ENCODE results near the gene ARHGEF28. TPM values are rescaled to one million over a fixed set of nuclear protein-coding genes. Genes with fewer than 3 reads are reported as not detected.

The ARHGEF28 gene
- total and polyA plus RNA-seq, 2 of the 13 experiments (the other 11 are each of a cell fraction or from before 2014, with no cell fraction given), result 17.4 to 34.1 TPM

GRCh38 chr5:73726071-73726470 lies 100.1 kb downstream of the ARHGEF28 start (continued):
- no peak for TF ChIP-seq ZNF788 (CRISPR knock-in tag; IDR thresholded peaks at IDR 0.05; ENCODE audit: borderline replicate concordance)
- no peak for TF ChIP-seq XBP1 (CRISPR knock-in tag; IDR thresholded peaks at IDR 0.05)
- TF ChIP-seq KLF16 (CRISPR knock-in tag; IDR thresholded peaks at IDR 0.05), result no peak
- no peak for TF ChIP-seq NR2F2 (IDR thresholded peaks at IDR 0.05; ENCODE audit: borderline replicate concordance, low read depth)

GRCh38 chr5:73726606-73727231 lies 100.7 kb downstream of the ARHGEF28 start:
- FAIRE-seq (no peak), DNase-seq (ENCODE audit: low spot score) (no peak), ATAC-seq (no peak)
- H2AFZ ChIP-seq (ENCODE audit: low read length), result no peak overlapping the region
- peaks cover 64% of the 10 kb centered on the region for H3K4me1 ChIP-seq (ENCODE audit: insufficient read depth, low read length)
- H3K79me2 ChIP-seq (ENCODE audit: insufficient read depth, low read length), result peaks cover 3% of the 10 kb centered on the region
- 89% methylated on average over 5 of the region's 5 CpGs for WGBS (ENCODE audit: low lambda C conversion rate)
- in situ Hi-C loops (cut with HindIII; ENCODE audit: extremely low pct_ligation_motif_present, low pct_unique_long_range_greater_than_20kb) (no loop called here), intact Hi-C loops (cut with micrococcal nuclease; ENCODE audit: unreplicated experiment) (loop anchor here (5.0 kb wide), 2 partner anchors 36 to 66 kb away; no protein-coding TSS in a partner anchor)
- ChIA-PET CTCF (ENCODE audit: low intra/inter-chr PET ratio, low total read pairs) (no interaction called here), POLR2A (no interaction called here)
- H3K27ac ChIP-seq (ENCODE audit: extremely low read length, insufficient read depth, low read length), result no peak overlapping the region
- no peak overlapping the region for H3K4me3 ChIP-seq (replicated peaks in 1 of 3; ENCODE audit: insufficient read depth in 1 of 3, low read depth in 2 of 3, low read length in 3 of 3)
- H3K9me3 ChIP-seq (ENCODE audit: low read length), result no peaks in the 10 kb centered on the region
- BruUV-seq (replicated peaks), result no TSS peak
- H3K36me3 ChIP-seq (replicated peaks in 1 of 2; ENCODE audit: control insufficient read depth in 1 of 2, insufficient read depth in 2 of 2, low read length in 2 of 2), result no peaks in the 10 kb centered on the region
- H3K9ac ChIP-seq (ENCODE audit: insufficient read depth, low read depth, low read length), result no peak overlapping the region
- no peaks in the 10 kb centered on the region for H3K27me3 ChIP-seq (ENCODE audit: control insufficient read depth in 1 of 2, insufficient read depth in 2 of 2, low read length in 2 of 2)
- H3K4me2 ChIP-seq (ENCODE audit: low read depth, low read length), result no peak overlapping the region
- no peaks in the 10 kb centered on the region for H4K20me1 ChIP-seq (ENCODE audit: insufficient read depth, low read length)
- TF ChIP-seq EP300 (IDR thresholded peaks at IDR 0.05; ENCODE audit: low read depth in 2 of 2, low read length in 2 of 2) (no peak), EP300 (CRISPR knock-in tag; IDR thresholded peaks at IDR 0.05; ENCODE audit: borderline replicate concordance) (no peak), TEAD2 (CRISPR knock-in tag; IDR thresholded peaks at IDR 0.05) (no peak), NFE2L1 (CRISPR knock-in tag; IDR thresholded peaks at IDR 0.05; ENCODE audit: borderline replicate concordance) (no peak), CBX5 (CRISPR knock-in tag; IDR thresholded peaks at IDR 0.05; ENCODE audit: borderline replicate concordance) (no peak), PATZ1 (CRISPR knock-in tag; IDR thresholded peaks at IDR 0.05) (no peak), ZNF781 (CRISPR knock-in tag; IDR thresholded peaks at IDR 0.05; ENCODE audit: borderline replicate concordance, not compliant biosample characterization) (no peak), CEBPZ (IDR thresholded peaks at IDR 0.05; ENCODE audit: low read length) (no peak), FOXK2 (IDR thresholded peaks at IDR 0.05) (no peak), KDM1A (CRISPR knock-in tag; IDR thresholded peaks at IDR 0.05) (no peak), TMF1 (CRISPR knock-in tag; IDR thresholded peaks at IDR 0.05; ENCODE audit: low read depth) (no peak), ZBTB20 (CRISPR knock-in tag; IDR thresholded peaks at IDR 0.05; ENCODE audit: borderline replicate concordance, low read depth) (no peak), ZNF839 (CRISPR knock-in tag; IDR thresholded peaks at IDR 0.05; ENCODE audit: borderline replicate concordance) (no peak), ZNF597 (CRISPR knock-in tag; IDR thresholded peaks at IDR 0.05) (no peak)
